ENCODE results near the gene TMEM161A. TPM values are rescaled to one million over a fixed set of nuclear protein-coding genes. Genes with fewer than 3 reads are reported as not detected.
A peak's percentile ranks its signal among the peaks of the same experiment; 100 is the strongest.

TMEM161A gene
- total and polyA plus RNA-seq, 2 of the 13 experiments (the other 11 are each of a cell fraction or from before 2014, with no cell fraction given) = 25.9 to 31.4 TPM

DNA sequence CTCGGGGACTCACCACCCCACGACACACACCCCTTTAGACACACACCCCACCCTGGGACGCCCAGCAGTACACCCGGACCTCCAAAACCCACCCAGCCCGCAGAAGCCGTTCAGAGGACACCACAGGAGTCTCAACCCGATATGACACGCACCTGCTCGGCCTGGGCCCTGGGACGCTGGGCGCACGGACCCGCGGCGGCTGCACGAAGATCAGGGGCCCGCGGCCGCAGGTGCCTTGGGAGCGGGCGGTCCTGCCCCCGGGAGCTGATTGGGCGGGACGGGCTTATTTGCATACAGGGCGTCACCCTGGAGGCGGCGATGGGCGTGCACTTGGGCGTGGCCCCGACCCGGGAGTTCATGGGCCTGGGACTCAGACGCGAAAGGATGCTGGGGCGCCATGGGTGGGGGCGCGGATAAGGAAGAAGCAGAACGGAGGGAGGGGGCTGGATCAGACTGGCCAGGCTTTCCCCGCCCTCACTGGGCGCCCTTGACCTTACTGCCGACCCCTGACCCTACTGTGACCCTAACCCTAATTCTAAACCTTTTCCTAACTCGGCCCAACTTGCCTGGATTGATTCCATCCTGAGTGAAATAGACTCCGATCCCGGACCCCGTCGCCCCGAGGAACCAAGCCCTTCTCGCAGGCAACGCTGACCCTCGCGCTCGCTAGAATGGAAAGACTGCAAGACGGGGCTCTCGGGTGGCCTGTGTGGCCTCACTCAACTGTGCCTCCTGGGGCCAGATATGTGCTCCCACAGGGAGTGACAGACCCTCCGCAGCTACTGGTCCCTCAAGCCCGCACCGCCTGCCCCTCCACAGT, 32.0 kb upstream of the TMEM161A start, which contains the start of gene MEF2B (continued):
- TF ChIP-seq ZNF577 (CRISPR knock-in tag; IDR thresholded peaks at IDR 0.05; ENCODE audit: borderline replicate concordance, low read depth) (no peak), ZNF883 (CRISPR knock-in tag; IDR thresholded peaks at IDR 0.05; ENCODE audit: not compliant biosample characterization) (no peak), JDP2 (CRISPR knock-in tag; IDR thresholded peaks at IDR 0.05; ENCODE audit: borderline replicate concordance) (no peak), SP2 (CRISPR knock-in tag; IDR thresholded peaks at IDR 0.05) (no peak), ISL2 (CRISPR knock-in tag; IDR thresholded peaks at IDR 0.05) (0 out of 2 replicates have a peak, but pooled peaks have one; percentile 14), ZMYM3 (CRISPR knock-in tag; IDR thresholded peaks at IDR 0.05) (no peak), JUND (CRISPR knock-in tag; IDR thresholded peaks at IDR 0.05) (no peak), SNRNP70 (IDR thresholded peaks at IDR 0.05; ENCODE audit: low read depth, low read length) (no peak), ZFP36L1 (CRISPR knock-in tag; IDR thresholded peaks at IDR 0.05) (no peak), TEAD2 (CRISPR knock-in tag; IDR thresholded peaks at IDR 0.05) (no peak), ZNF282 (IDR thresholded peaks at IDR 0.05; ENCODE audit: partially characterized antibody) (no peak), HNRNPLL (IDR thresholded peaks at IDR 0.05; ENCODE audit: low read depth, low read length, poor library complexity, severe bottlenecking) (peak; percentile 56), PHF5A (CRISPR knock-in tag; IDR thresholded peaks at IDR 0.05; ENCODE audit: low read depth, unreplicated experiment) (no peak), HNF4A (CRISPR knock-in tag; IDR thresholded peaks at IDR 0.05) (no peak), FOSL2 (CRISPR knock-in tag; IDR thresholded peaks at IDR 0.05) (no peak), ZSCAN21 (CRISPR knock-in tag; IDR thresholded peaks at IDR 0.05; ENCODE audit: borderline replicate concordance) (no peak), REL (CRISPR knock-in tag; conservative IDR thresholded peaks at IDR 0.05) (no peak), HNRNPH1 (optimal IDR thresholded peaks at IDR 0.05; ENCODE audit: low read depth, low read length) (no peak)
- TF ChIP-seq, protein P1, sequence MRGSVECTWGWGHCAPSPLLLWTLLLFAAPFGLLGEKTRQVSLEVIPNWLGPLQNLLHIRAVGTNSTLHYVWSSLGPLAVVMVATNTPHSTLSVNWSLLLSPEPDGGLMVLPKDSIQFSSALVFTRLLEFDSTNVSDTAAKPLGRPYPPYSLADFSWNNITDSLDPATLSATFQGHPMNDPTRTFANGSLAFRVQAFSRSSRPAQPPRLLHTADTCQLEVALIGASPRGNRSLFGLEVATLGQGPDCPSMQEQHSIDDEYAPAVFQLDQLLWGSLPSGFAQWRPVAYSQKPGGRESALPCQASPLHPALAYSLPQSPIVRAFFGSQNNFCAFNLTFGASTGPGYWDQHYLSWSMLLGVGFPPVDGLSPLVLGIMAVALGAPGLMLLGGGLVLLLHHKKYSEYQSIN (CRISPR knock-in tag; IDR thresholded peaks at IDR 0.05; ENCODE audit: borderline replicate concordance) = no peak
- TF ChIP-seq, protein P2, sequence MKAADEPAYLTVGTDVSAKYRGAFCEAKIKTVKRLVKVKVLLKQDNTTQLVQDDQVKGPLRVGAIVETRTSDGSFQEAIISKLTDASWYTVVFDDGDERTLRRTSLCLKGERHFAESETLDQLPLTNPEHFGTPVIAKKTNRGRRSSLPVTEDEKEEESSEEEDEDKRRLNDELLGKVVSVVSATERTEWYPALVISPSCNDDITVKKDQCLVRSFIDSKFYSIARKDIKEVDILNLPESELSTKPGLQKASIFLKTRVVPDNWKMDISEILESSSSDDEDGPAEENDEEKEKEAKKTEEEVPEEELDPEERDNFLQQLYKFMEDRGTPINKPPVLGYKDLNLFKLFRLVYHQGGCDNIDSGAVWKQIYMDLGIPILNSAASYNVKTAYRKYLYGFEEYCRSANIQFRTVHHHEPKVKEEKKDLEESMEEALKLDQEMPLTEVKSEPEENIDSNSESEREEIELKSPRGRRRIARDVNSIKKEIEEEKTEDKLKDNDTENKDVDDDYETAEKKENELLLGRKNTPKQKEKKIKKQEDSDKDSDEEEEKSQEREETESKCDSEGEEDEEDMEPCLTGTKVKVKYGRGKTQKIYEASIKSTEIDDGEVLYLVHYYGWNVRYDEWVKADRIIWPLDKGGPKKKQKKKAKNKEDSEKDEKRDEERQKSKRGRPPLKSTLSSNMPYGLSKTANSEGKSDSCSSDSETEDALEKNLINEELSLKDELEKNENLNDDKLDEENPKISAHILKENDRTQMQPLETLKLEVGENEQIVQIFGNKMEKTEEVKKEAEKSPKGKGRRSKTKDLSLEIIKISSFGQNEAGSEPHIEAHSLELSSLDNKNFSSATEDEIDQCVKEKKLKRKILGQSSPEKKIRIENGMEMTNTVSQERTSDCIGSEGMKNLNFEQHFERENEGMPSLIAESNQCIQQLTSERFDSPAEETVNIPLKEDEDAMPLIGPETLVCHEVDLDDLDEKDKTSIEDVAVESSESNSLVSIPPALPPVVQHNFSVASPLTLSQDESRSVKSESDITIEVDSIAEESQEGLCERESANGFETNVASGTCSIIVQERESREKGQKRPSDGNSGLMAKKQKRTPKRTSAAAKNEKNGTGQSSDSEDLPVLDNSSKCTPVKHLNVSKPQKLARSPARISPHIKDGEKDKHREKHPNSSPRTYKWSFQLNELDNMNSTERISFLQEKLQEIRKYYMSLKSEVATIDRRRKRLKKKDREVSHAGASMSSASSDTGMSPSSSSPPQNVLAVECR (CRISPR knock-in tag; IDR thresholded peaks at IDR 0.05; ENCODE audit: borderline replicate concordance) = no peak; the same call in 1 of the 2 replicates
- TF ChIP-seq, protein P3, sequence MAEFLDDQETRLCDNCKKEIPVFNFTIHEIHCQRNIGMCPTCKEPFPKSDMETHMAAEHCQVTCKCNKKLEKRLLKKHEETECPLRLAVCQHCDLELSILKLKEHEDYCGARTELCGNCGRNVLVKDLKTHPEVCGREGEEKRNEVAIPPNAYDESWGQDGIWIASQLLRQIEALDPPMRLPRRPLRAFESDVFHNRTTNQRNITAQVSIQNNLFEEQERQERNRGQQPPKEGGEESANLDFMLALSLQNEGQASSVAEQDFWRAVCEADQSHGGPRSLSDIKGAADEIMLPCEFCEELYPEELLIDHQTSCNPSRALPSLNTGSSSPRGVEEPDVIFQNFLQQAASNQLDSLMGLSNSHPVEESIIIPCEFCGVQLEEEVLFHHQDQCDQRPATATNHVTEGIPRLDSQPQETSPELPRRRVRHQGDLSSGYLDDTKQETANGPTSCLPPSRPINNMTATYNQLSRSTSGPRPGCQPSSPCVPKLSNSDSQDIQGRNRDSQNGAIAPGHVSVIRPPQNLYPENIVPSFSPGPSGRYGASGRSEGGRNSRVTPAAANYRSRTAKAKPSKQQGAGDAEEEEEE (CRISPR knock-in tag; IDR thresholded peaks at IDR 0.05; ENCODE audit: borderline replicate concordance) = no peak
